Muscle of leg (tissue), 11 donors: ENCODE data around the gene TRABD2A. TPM values are rescaled to one million over a fixed set of nuclear protein-coding genes. Genes with fewer than 3 reads are reported as not detected.

Source experiments
- DNase-seq: peaks from one replicate; pipeline ENCODE4 v3.0.0; 2013
- H3K27ac ChIP-seq: one replicate; pipeline ENCODE4 v1.5.1; 2013; ENCODE audit warnings: mild to moderate bottlenecking, low read length, control low read depth
- H3K27me3 ChIP-seq: one replicate; pipeline ENCODE4 v1.6.1; 2013; ENCODE audit warnings: low read length; ENCODE audit not compliant: control insufficient read depth, insufficient read depth
- H3K36me3 ChIP-seq: one replicate; pipeline ENCODE4 v1.6.1; 2013; ENCODE audit warnings: low read length; ENCODE audit not compliant: control insufficient read depth, insufficient read depth
- H3K4me1 ChIP-seq: one replicate; pipeline ENCODE4 v1.6.1; 2013; ENCODE audit warnings: low read length; ENCODE audit not compliant: control insufficient read depth, insufficient read depth
- H3K4me3 ChIP-seq: one replicate; pipeline ENCODE4 v1.5.1; 2013; ENCODE audit warnings: low read length, control low read depth
- H3K9me3 ChIP-seq: replicated peaks from 2 replicates; pipeline ENCODE4 v1.6.1; 2013; ENCODE audit warnings: low read depth, low read length; ENCODE audit not compliant: control insufficient read depth
- WGBS: methylation state at CpG from one replicate; pipeline ENCODE4 v1.1.5; 2013; ENCODE audit warnings: missing lambda C conversion rate; ENCODE audit not compliant: insufficient coverage; 5-methylcytosine and 5-hydroxymethylcytosine counted together
- polyA plus RNA-seq, 8 donors: library from polyadenylated mRNA; unstranded; fragments of 120-200 nt; gene quantifications; one replicate each; pipeline versions ENCODE4 v1.2.1 to v1.2.3, GENCODE V29; 2013; ENCODE audit warnings: inconsistent platforms in 1 of 8, low replicate concordance in 1 of 8; ENCODE audit not compliant: insufficient read length in 8 of 8, insufficient read depth in 1 of 8
- total RNA-seq: library from RNA; stranded (reverse); fragments of 120-200 nt; gene quantifications from one replicate; pipeline ENCODE4 v1.2.4, GENCODE V29; 2013

Gene TRABD2A
- total and polyA plus RNA-seq, 9 donors, result 0.07 to 1.3 (median 0.23) TPM

- no peak overlapping the region for H3K4me3 ChIP-seq
- no peak overlapping the region for H3K27ac ChIP-seq
- no peak for DNase-seq
- H3K9me3 ChIP-seq, result peaks cover 4% of the 10 kb centered on the region
- no peaks in the 10 kb centered on the region for H3K36me3 ChIP-seq
- no peaks in the 10 kb centered on the region for H3K4me1 ChIP-seq
- 100% methylated on average over 1 of the region's 2 CpGs for WGBS
- H3K27me3 ChIP-seq, result no peaks in the 10 kb centered on the region
Observed at GRCh38 chr2:84838434-84839145, 42.3 kb downstream of the TRABD2A start.

DNA sequence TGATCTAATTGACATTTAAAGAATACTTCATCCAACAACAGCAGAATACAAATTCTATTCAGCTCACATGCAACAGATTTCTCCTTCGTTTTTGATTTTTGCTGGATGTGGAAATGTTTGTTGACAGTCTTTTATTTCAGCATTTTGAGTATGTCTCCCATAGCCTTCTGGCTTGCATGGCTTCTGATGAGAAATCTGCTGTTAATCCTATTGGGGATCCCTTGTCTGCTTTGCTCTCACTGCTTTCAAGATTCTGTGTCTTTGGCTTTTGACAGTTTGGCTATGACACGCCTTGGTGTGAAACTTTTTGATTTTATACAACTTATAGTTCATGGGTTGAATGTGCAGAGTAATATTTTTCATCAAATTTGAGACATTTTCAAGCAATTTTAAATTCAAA lies 44.7 kb downstream of the TRABD2A start:
- H3K27me3 ChIP-seq, result no peaks in the 10 kb centered on the region
- no peak overlapping the region for H3K27ac ChIP-seq
- no peaks in the 10 kb centered on the region for H3K36me3 ChIP-seq
- DNase-seq, result no peak
- no peaks in the 10 kb centered on the region for H3K4me1 ChIP-seq
- peaks cover 4% of the 10 kb centered on the region for H3K9me3 ChIP-seq
- WGBS, result no CpG with 5 or more reads among the region's 2 CpGs
- H3K4me3 ChIP-seq, result no peak overlapping the region

DNA sequence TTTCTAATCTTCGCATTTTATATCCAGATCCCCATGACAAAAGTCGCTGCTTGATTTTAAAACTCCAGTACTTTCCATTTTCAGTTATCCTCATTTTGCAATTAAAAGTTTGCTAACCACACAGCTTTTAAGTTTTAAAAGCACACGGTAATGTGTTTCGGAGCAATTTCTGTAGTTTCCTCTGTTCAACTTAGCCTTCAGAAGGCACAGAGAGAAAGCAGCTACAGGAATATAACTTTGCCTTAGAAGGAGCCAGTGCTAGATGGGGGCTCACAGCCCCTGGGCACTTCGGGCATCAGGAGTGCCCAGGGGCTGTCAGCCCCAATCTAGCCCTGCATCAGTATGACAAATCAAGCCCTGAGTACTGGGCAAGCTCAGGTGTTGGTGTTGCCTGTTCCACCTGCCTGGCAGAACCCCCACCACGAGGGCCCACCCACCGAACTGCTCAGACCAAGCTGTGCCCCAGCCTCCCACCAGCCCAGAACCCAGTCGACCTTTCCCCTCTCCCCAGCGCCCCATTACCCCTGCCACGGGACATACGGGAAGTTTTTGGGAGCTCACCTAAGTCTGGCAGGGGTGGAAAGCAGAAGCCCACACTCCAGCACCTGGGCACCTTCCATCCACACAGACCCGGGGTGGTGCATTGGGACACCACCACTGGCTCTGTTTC lies 47.3 kb downstream of the TRABD2A start:
- 81% methylated on average over 8 of the region's 12 CpGs for WGBS
- Histone ChIP-seq H3K4me1 (no peaks in the 10 kb centered on the region), H3K9me3 (peaks cover 4% of the 10 kb centered on the region), H3K27me3 (no peaks in the 10 kb centered on the region), H3K27ac (no peak overlapping the region), H3K4me3 (no peak overlapping the region), H3K36me3 (no peaks in the 10 kb centered on the region)
- DNase-seq, result no peak

DNA sequence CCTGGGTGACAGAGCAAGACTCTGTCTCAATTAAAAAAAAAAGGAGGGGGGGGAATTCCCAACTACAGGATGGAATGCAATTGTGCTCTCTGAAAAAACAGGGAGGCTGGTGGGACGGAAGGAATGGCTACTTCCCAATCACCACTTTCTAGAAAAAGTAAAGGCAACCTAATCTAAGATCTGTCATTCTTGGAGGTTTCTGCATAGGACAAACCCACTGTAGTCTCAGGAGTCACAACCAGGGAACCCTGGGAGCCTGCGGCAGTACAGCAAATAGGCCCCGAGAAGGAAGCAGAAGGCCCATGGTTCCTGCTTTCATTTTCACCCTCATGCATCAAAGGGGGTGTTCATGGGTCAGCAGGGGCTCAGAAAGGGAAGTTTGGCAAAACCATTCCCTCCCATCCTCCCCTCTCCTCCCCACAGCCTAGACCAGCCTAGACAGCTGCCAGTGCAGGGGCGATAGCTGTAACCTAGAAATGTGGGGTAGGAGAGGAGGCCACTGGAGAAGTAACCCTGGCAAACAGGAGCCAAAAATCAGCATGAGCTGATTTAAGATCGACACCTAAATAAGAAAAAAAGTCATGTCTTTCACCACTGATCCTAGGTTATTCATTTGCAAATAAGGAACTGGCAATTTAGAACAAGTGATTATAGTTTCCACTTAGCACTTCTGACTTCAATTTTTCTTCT lies 48.0 kb downstream of the TRABD2A start:
- Histone ChIP-seq H3K4me3 (no peak overlapping the region), H3K9me3 (peaks cover 4% of the 10 kb centered on the region), H3K4me1 (no peaks in the 10 kb centered on the region), H3K36me3 (no peaks in the 10 kb centered on the region), H3K27ac (peak overlapping the region; percentile 7), H3K27me3 (no peaks in the 10 kb centered on the region)
- DNase-seq, result peak; percentile 72
- 63% methylated on average over 2 of the region's 5 CpGs for WGBS

GRCh38 chr2:84830758-84831500 lies 50.0 kb downstream of the TRABD2A start:
- no peaks in the 10 kb centered on the region for H3K36me3 ChIP-seq
- 80% methylated on average over 8 of the region's 10 CpGs for WGBS
- no peak overlapping the region for H3K4me3 ChIP-seq
- no peak overlapping the region for H3K27ac ChIP-seq
- H3K9me3 ChIP-seq, result peaks cover under 1% of the 10 kb centered on the region
- H3K27me3 ChIP-seq, result no peaks in the 10 kb centered on the region
- no peaks in the 10 kb centered on the region for H3K4me1 ChIP-seq
- DNase-seq, result no peak

DNA sequence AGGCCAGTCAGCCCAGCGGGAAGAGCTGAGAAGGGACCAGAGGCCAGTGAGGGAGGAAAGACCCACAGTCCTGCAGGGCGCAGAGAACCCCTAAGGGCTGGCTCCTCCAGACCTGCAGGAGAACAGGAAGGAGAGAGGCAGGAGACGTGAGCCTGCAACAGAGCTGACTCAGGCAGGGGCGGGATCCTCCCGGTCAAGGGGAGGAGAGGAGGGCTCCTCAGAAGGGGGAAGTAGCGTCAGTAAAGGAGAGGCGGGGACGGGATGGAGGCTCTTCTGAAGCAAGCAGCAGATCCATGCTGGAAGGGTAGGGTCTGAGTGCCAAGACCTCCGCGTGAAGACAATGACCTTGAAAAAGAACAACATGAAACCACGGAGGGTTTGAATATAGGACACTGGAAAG lies 50.8 kb downstream of the TRABD2A start:
- no peaks in the 10 kb centered on the region for H3K4me1 ChIP-seq
- WGBS, result 61% methylated on average over 10 of the region's 11 CpGs
- H3K4me3 ChIP-seq, result no peak overlapping the region
- H3K36me3 ChIP-seq, result no peaks in the 10 kb centered on the region
- no peaks in the 10 kb centered on the region for H3K27me3 ChIP-seq
- H3K9me3 ChIP-seq, result no peaks in the 10 kb centered on the region
- no peak overlapping the region for H3K27ac ChIP-seq
- peak; percentile 54 for DNase-seq

DNA sequence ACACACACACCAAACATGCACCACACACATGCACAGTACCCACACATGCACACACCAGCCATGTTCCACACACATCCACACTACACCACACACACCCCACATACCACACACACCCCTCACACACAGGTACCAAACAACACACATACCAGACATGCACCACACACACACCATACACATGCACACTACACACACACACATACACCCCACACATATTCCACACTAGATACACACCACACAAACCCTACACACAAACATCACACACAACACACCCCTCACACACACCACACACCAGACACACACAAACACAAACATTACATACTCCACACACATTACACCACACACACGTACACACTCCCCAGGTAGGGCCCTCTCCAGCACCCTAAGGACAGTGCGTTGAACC lies 51.2 kb downstream of the TRABD2A start:
- WGBS, result no CpG with 5 or more reads among the region's 2 CpGs
- Histone ChIP-seq H3K27me3 (no peaks in the 10 kb centered on the region), H3K36me3 (no peaks in the 10 kb centered on the region), H3K4me1 (no peaks in the 10 kb centered on the region), H3K4me3 (no peak overlapping the region), H3K27ac (no peak overlapping the region), H3K9me3 (no peaks in the 10 kb centered on the region)
- DNase-seq, result no peak

DNA sequence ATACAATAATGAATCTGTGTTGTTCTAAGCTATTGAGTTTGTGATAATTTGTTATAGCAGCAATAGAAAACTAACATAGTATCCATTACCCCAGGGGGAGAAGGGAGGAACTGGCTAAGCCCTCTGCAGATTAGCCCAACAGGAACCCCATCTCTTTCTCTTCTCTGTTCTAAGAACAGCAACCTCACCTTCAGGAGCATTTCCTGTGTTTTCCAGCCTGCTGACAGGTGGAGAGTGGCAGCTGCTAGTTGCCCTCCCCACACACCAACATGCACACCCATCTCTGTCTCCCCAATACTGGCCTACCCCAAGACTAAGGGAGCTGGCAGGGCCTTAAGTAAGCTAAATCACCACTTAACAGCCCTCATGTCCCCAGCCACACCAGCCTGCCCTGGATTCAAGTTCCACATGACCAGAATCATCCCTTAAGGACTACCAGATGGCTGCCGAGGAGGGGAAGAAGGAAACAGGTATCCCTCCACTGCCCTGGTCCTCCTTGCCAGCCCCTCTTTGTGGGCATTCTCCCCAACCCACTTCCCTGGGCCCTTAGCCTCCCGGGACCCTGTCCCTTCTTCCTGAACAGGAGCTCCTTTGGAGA lies 52.8 kb downstream of the TRABD2A start:
- DNase-seq, result no peak
- Histone ChIP-seq H3K4me3 (no peak overlapping the region), H3K4me1 (no peaks in the 10 kb centered on the region), H3K27me3 (no peaks in the 10 kb centered on the region), H3K9me3 (no peaks in the 10 kb centered on the region), H3K27ac (no peak overlapping the region), H3K36me3 (no peaks in the 10 kb centered on the region)
- WGBS, result 68% methylated on average over 2 of the region's 2 CpGs

DNA sequence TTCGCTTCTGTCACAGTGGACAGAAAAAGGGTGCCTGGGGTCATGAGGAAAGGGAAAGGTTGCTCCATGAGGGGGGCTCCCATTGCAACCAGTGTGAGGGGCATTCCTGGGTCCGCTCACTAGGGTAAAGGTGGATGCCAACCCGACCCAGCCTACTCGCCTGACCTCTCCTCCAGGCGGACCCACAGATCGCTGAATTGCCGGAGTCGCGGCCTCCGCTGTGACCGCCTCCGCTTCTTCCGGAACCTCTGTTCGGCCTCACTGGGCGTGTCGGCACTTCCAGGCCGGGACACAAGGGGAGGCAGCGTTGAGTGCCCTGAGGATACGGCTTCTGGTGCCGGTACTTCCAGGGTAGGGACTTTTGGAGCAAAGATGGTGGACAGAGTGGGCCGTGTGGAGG lies 57.1 kb downstream of the TRABD2A start:
- Histone ChIP-seq H3K36me3 (no peaks in the 10 kb centered on the region), H3K4me3 (no peak overlapping the region), H3K27ac (no peak overlapping the region), H3K9me3 (no peaks in the 10 kb centered on the region), H3K4me1 (no peaks in the 10 kb centered on the region), H3K27me3 (no peaks in the 10 kb centered on the region)
- WGBS, result 92% methylated on average over 20 of the region's 21 CpGs
- no peak for DNase-seq
